GM12892 (cell line): ENCODE data around the gene LMNB1.

Source experiments
- POLR2A ChIP-seq: IDR thresholded peaks from 2 replicates; pipeline ENCODE4 v1.6.1; 2011; ENCODE audit warnings: low read depth, low read length, control low read depth
- POLR2AphosphoS5 ChIP-seq: IDR thresholded peaks from 2 replicates; pipeline ENCODE4 v1.6.1; 2011; ENCODE audit warnings: low read depth, low read length, control low read depth
- TAF1 ChIP-seq: IDR thresholded peaks from 2 replicates; pipeline ENCODE4 v1.6.1; 2011; ENCODE audit warnings: low read depth, mild to moderate bottlenecking, control low read depth, low read length, borderline replicate concordance

GRCh38 chr5:126746290-126746689, 30.6 kb upstream of the LMNB1 start:
- TF ChIP-seq POLR2A (no peak), POLR2AphosphoS5 (no peak), TAF1 (no peak)
